ENCODE measurements around the gene DESI2.
A peak's percentile ranks its signal among the peaks of the same experiment; 100 is the strongest.

DESI2 gene

DNA sequence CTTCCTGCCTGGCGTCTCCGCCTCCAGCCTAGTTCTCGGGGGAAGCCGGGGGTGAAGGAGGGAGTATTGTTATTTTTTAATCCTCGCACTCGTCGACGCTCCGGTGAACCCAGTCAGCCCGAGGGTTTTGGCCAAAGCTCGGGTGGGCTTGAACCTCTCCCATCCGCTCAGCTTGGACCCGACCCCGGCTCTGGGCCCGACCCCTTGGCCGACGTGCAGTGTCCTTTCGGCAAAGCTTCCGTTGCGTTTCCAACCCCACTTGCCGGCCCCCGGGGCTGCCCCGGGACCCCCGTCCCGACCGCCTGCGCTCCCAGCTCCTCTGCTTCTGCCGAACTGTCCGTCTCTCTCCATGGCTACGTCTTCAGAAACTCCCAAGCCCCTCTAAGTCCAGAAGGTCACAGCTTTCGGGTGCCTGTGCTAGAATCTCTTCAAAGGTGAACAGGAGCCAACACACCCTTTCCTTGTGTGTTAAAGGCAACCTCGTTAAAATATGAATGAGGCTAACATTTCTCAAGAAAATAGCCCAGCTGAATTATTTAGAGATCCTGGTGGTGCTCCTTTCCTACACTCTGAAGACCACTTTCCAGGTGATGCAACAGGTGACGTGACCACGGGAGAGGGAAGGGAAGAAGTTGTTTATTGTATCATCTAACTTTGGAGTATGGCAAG, 647 bp downstream of the DESI2 start:
- Histone ChIP-seq H2AFZ (ENCODE audit: low read length) (peak overlapping the region; percentile 63), H3K9me2 (replicated peaks; ENCODE audit: insufficient read depth, low read length) (no peaks in the 10 kb centered on the region), H3K36me3 (replicated peaks; ENCODE audit: insufficient read depth, low read length) (no peaks in the 10 kb centered on the region), H4K20me1 (ENCODE audit: insufficient read depth, low read length) (no peaks in the 10 kb centered on the region), H3K27ac (ENCODE audit: low read length) (peak overlapping the region; percentile 53; the same call in 1 of the 2 replicates), H3K79me2 (ENCODE audit: low read length) (peaks cover 54% of the 10 kb centered on the region), H3F3A (ENCODE audit: insufficient read depth, low read length) (no peaks in the 10 kb centered on the region), H3K4me3 (ENCODE audit: low read length) (peak overlapping the region; percentile 72), H3K4me2 (ENCODE audit: low read depth, low read length) (peak overlapping the region; percentile 79), H3K9me3 (replicated peaks; ENCODE audit: insufficient read depth, low read length) (no peaks in the 10 kb centered on the region), H3K9ac (ENCODE audit: low read length) (peak overlapping the region; percentile 72), H3K4me1 (ENCODE audit: low read length) (peaks cover 19% of the 10 kb centered on the region), H3K27me3 (replicated peaks; ENCODE audit: insufficient read depth, low read length) (no peaks in the 10 kb centered on the region)
- peak; percentile 9 for DNase-seq
- TF ChIP-seq EZH2 (optimal IDR thresholded peaks at IDR 0.05; ENCODE audit: low read depth, low read length) = no peak
- TF ChIP-seq, protein P1, sequence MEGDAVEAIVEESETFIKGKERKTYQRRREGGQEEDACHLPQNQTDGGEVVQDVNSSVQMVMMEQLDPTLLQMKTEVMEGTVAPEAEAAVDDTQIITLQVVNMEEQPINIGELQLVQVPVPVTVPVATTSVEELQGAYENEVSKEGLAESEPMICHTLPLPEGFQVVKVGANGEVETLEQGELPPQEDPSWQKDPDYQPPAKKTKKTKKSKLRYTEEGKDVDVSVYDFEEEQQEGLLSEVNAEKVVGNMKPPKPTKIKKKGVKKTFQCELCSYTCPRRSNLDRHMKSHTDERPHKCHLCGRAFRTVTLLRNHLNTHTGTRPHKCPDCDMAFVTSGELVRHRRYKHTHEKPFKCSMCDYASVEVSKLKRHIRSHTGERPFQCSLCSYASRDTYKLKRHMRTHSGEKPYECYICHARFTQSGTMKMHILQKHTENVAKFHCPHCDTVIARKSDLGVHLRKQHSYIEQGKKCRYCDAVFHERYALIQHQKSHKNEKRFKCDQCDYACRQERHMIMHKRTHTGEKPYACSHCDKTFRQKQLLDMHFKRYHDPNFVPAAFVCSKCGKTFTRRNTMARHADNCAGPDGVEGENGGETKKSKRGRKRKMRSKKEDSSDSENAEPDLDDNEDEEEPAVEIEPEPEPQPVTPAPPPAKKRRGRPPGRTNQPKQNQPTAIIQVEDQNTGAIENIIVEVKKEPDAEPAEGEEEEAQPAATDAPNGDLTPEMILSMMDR (IDR thresholded peaks at IDR 0.05; ENCODE audit: low read length) = no peak

DNA sequence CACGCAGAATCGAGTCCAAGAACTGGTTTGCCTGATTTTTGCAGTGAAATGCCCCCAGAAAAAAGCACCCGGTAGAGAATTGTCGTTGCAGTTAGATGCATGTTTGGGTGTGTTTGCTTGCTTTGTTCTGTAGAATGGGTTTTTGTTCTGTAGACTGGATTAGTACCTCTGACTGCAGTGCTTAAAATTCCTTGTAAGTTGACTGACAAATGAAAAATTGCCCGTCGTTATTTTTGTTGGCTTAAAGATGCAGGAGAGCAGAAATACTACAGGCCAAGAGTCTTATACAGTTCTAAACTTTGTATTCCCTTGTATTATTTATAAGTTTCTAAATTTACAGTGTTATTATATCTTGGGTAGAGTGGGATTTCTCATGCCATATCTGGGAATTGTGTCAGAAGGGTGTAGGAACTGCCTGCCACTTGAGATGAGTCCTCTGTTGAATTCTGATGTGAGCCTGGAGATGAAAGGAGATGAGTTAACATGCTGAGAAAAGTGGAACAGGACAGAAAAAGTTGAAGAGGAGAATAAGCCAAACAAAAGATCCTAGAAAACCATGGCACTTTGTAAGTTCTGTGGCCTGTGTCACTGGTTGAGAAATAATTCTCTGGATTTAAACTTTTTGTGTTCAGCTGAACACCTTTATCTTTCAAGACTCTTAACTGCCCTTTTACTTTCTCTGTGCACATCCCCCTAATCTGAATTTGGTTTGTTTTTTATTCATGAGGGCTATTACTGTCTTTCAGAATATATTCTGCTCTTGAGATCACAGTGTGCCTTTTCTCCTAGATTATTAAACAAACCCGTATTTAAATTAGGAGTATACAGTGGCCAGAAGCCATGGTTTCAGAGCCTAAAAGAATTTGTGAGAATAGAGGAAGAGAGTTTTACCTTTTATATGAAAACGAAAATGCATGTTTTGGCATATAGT, 1.4 kb downstream of the DESI2 start:
- DNase-seq = peak; percentile 9
- peak overlapping the region; percentile 79 for H3K4me2 ChIP-seq (ENCODE audit: low read depth, low read length)
- peaks cover 62% of the 10 kb centered on the region for H3K79me2 ChIP-seq (ENCODE audit: low read length)
- H2AFZ ChIP-seq (ENCODE audit: low read length) = peak overlapping the region; percentile 63; the same call in 1 of the 2 replicates
- no peaks in the 10 kb centered on the region for H3K27me3 ChIP-seq (replicated peaks; ENCODE audit: insufficient read depth, low read length)
- peaks cover 19% of the 10 kb centered on the region for H3K4me1 ChIP-seq (ENCODE audit: low read length)
- H4K20me1 ChIP-seq (ENCODE audit: insufficient read depth, low read length) = no peaks in the 10 kb centered on the region
- no peak overlapping the region for H3K27ac ChIP-seq (ENCODE audit: low read length)
- no peaks in the 10 kb centered on the region for H3K9me2 ChIP-seq (replicated peaks; ENCODE audit: insufficient read depth, low read length)
- H3F3A ChIP-seq (ENCODE audit: insufficient read depth, low read length) = no peaks in the 10 kb centered on the region
- H3K9ac ChIP-seq (ENCODE audit: low read length) = peak overlapping the region; percentile 72; the same call in 1 of the 2 replicates
- no peaks in the 10 kb centered on the region for H3K36me3 ChIP-seq (replicated peaks; ENCODE audit: insufficient read depth, low read length)
- H3K9me3 ChIP-seq (replicated peaks; ENCODE audit: insufficient read depth, low read length) = no peaks in the 10 kb centered on the region
- H3K4me3 ChIP-seq (ENCODE audit: low read length) = peak overlapping the region; percentile 72
- TF ChIP-seq, protein P1 (IDR thresholded peaks at IDR 0.05; ENCODE audit: low read length) = no peak
- no peak for TF ChIP-seq EZH2phosphoT487 (IDR thresholded peaks at IDR 0.05; ENCODE audit: low read length)
- no peak for TF ChIP-seq EZH2 (optimal IDR thresholded peaks at IDR 0.05; ENCODE audit: low read depth, low read length)

DNA sequence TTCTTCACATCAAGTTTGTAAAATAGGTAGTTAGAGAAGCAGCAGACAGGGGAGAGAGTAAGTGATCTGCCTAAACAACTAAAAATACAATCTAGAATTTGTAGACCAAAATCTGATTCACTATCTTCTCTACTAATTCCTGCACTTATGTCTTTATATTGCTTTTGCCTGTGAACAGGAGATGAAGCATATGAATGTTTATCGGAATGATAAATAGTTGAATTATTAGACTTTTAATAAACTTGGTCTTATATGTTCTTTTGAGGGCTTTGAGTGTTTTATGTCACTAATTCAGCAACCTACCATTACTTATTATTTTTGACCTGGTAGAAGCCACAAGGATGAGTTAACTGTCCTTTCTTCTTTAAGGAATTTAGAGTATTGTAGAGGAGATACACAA, 2.3 kb downstream of the DESI2 start:
- Histone ChIP-seq H3K9ac (ENCODE audit: low read length) (no peak overlapping the region), H3K27me3 (replicated peaks; ENCODE audit: insufficient read depth, low read length) (no peaks in the 10 kb centered on the region), H3K4me1 (ENCODE audit: low read length) (peaks cover 19% of the 10 kb centered on the region), H2AFZ (ENCODE audit: low read length) (no peak overlapping the region), H3K79me2 (ENCODE audit: low read length) (peaks cover 70% of the 10 kb centered on the region), H3F3A (ENCODE audit: insufficient read depth, low read length) (no peaks in the 10 kb centered on the region), H3K4me2 (ENCODE audit: low read depth, low read length) (peak overlapping the region; percentile 79), H3K36me3 (replicated peaks; ENCODE audit: insufficient read depth, low read length) (no peaks in the 10 kb centered on the region; the same call in 1 of the 2 replicates), H3K9me3 (replicated peaks; ENCODE audit: insufficient read depth, low read length) (no peaks in the 10 kb centered on the region), H3K9me2 (replicated peaks; ENCODE audit: insufficient read depth, low read length) (no peaks in the 10 kb centered on the region), H4K20me1 (ENCODE audit: insufficient read depth, low read length) (no peaks in the 10 kb centered on the region), H3K27ac (ENCODE audit: low read length) (no peak overlapping the region), H3K4me3 (ENCODE audit: low read length) (peak overlapping the region; percentile 72; the same call in 1 of the 2 replicates)
- no peak for DNase-seq
- TF ChIP-seq, protein P1 (IDR thresholded peaks at IDR 0.05; ENCODE audit: low read length) = no peak
- TF ChIP-seq EZH2 (optimal IDR thresholded peaks at IDR 0.05; ENCODE audit: low read depth, low read length) (no peak), EZH2phosphoT487 (IDR thresholded peaks at IDR 0.05; ENCODE audit: low read length) (no peak)
